ENCODE data around the gene ABTB2.

Gene ABTB2

DNA sequence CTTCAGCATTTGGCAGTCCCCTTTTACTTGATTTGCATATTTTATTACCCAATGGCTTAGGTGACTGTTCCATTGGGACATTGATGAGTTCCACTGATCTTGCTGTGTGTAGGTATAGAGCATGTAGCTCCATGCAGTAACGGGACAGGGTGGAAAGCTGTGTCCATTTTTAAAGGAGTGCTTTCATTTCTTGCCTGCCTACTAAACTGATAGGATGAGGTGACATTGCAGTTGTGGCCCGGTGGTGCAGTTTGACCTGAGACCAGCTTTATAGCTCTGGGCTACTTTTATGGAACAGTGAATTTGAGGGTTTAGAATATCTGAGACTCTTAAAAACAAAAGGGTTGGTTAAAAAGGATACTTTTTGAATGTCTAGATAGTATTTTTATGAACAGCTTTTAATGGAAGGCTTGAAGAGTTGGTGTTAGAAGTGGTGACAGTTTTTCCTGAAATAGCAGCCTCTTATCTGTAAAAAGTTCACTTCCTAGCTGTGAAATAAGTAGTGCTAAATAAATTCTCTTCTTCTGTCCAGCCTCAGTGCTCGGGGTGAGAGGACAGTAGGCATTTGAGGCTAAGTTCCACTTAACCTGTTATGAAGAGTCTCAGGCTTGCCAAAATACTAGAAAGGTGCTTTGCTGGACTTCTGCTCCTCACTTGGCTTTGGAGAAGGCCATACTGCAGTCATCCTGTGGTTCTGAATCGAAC is 225.4 kb downstream of the ABTB2 start:
- no peak for DNase-seq (ENCODE audit: low read depth in 2 of 3, low spot score in 2 of 3)

DNA sequence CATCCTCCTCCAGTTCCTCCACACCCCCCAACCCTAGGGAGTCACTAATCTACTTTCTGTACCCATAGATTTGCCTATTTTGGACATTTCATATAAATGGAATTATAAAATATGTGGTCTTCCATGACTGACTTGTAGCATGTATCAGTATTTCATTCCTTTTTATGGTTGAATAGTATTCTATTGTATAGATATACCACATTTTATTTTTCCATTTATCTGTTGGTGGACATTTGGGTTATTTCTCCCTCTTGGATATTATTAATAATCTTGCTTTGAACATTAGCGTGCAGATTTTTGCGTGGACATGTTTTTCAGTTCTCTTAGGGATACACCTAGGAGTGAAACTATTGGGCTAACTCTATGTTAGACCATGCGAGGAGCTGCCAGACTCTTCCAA is 229.0 kb downstream of the ABTB2 start:
- no peak for DNase-seq (ENCODE audit: low read depth in 2 of 3, low spot score in 2 of 3)

DNA sequence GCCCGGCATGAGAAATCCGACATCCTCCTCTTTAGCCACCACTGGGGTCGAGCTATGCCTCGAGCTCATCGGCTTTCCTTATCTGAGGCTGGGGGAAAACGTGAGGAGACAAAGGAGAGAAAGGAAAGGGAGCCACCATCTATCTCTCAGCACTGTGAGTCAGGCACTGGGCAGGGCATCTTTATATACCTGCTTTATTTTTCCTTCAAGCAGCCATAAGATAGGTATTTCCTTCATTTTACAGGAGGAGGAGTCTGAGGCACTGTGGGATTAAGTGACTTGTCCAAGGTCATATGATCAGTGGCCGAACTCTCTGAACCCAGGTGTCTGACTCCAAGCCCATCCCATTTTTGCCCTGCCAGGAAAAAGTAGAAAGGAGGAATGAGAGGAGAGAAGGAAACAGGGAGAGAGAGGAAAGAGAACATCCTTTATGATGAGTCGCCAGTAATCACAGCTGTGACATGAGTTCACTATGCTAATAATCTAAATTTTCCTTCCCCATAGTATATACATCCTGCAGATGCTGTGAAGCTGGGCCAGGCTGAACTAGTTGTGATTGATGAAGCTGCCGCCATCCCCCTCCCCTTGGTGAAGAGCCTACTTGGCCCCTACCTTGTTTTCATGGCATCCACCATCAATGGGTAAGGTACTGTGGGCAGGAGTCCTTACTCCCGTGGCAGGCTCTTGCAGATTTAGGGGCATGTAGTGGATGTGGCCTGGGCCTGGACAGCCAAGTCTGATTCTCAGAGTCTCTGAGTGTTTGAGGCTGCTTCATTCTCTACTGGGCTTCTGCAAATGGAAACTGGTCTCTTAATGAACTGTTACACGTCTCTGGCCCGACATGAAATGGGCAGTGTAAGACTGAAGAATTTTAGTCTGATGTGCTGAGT is 230.6 kb downstream of the ABTB2 start:
- DNase-seq (ENCODE audit: low read depth in 2 of 3, low spot score in 2 of 3): no peak

GRCh38 chr11:34124885-34125668 is 232.7 kb downstream of the ABTB2 start:
- no peak for DNase-seq (ENCODE audit: low read depth in 2 of 3, low spot score in 2 of 3)

DNA sequence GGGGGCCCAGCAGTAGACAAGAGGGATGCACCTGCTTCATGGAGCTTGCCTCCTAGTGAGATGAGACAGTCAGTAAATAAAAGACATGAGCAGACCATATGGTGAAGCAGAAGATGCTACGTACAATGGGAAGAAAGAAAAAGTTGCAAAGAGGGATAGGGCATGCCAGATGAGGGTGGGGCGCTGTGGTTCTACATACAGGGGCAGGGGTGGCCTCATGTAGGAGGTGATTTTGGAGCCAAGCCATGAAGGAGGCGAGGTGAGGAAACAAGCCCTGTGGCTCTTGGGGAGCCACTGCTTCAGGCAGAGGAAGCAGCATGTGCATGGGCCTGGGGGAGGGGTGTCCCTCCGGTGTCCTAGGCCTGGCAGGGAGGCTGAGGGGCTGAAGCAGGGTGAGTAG is 237.2 kb downstream of the ABTB2 start:
- DNase-seq (ENCODE audit: low read depth in 2 of 3, low spot score in 2 of 3): no peak

- DNase-seq (ENCODE audit: low read depth in 2 of 3, low spot score in 2 of 3): no peak
These were observed 243.3 kb downstream of the ABTB2 start for GRCh38 chr11:34114471-34114870.

- no peak for DNase-seq (ENCODE audit: low read depth in 2 of 3, low spot score in 2 of 3)
These were observed 243.8 kb downstream of the ABTB2 start for GRCh38 chr11:34114014-34114413.

DNA sequence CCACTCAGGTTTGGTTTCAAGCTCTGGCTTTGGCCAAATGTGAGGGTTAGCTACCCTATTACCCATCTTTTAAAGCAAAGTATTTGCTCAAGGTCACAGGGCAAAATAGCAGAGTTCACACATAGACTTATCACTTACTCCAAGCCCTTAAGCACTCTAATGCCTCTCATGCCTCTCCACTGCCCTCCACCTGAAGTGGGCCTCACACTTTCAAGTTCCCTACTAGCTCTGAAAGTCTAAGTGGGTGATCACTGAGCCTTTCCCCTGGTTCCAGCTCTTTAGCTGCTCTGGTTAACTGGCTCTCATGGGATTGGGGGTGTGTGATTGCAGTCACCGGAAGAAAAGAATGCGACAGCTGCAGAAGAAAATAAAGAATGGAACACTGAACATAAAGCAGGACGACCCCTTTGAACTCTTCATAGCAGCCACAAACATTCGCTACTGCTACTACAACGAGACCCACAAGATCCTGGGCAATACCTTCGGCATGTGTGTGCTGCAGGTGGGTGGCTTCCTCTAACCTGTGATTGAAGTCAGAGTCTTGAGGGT is 246.0 kb downstream of the ABTB2 start:
- no peak for DNase-seq (ENCODE audit: low read depth in 2 of 3, low spot score in 2 of 3)

GRCh38 chr11:34105957-34106504 is 251.8 kb downstream of the ABTB2 start:
- DNase-seq (ENCODE audit: low read depth in 2 of 3, low spot score in 2 of 3): no peak

- peak; percentile 93 to 97 (median 93) for DNase-seq (ENCODE audit: low read depth in 2 of 3, low spot score in 2 of 3)
These were observed 252.5 kb downstream of the ABTB2 start, which contains the start of gene NAT10 for GRCh38 chr11:34105079-34105956. NAT10 (plus strand) TSS chr11:34105629; CDS start chr11:34108226, 2,597 bp downstream.

DNA sequence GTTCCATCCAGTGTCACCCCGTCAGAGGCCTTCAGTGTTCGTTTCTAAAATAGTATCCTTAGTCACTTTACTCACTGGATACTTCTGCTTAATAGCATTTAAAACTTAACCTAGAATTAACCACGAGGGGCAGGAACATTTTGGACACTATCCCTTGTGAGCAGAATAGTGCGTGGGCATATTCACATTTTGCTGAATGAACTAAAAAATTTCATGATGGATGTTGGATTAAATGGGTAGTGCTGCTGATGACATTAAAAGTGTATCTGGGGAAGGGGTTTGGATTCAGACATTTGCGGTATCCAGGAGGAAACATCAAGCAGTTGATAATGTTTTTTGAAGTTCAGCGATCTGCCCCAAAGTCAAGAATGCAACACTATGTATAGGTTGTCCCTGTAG is 253.1 kb downstream of the ABTB2 start:
- DNase-seq (ENCODE audit: low read depth in 2 of 3, low spot score in 2 of 3): no peak
